Natural killer cell (primary cell): Measurements from ENCODE around the gene SLC5A10. TPM values are rescaled to one million over a fixed set of nuclear protein-coding genes. Genes with fewer than 3 reads are reported as not detected.
"Not testable (repeated sequence)": the region's sequence is repeated elsewhere in the genome, so short reads cannot be mapped to it uniquely, and the experiment has no call there.

ENCODE experiments used
- ATAC-seq, 3 donors: fragments of 150-1000 bp in 2 of 3; fragments of 200-7000 bp in 1 of 3; cut with Tn5 transposase; 1 replicate in 1 of 3; 2 replicates in 2 of 3; pipeline ENCODE4 v1.10.0; 2021; ENCODE audit warnings: mild to moderate bottlenecking in 2 of 3, moderate library complexity in 2 of 3
- DNase-seq, 2 donors: peaks; one replicate each; pipeline versions ENCODE4 v3.0.0 to v3.0.0-alpha.2; 2013 to 2021; ENCODE audit warnings: mixed read lengths in 1 of 2
- H3K27ac ChIP-seq: one replicate; pipeline ENCODE4 v1.5.1; 2013; ENCODE audit warnings: mild to moderate bottlenecking, low read length
- H3K27me3 ChIP-seq: one replicate; pipeline ENCODE4 v1.6.1; 2013; ENCODE audit warnings: low read length; ENCODE audit not compliant: control insufficient read depth, insufficient read depth
- H3K36me3 ChIP-seq: one replicate; pipeline ENCODE4 v1.6.1; 2013; ENCODE audit warnings: low read length; ENCODE audit not compliant: control insufficient read depth, insufficient read depth
- H3K4me1 ChIP-seq: one replicate; pipeline ENCODE4 v1.6.1; 2013; ENCODE audit warnings: low read length; ENCODE audit not compliant: control insufficient read depth, insufficient read depth
- H3K4me3 ChIP-seq: one replicate; pipeline ENCODE4 v1.5.1; 2013; ENCODE audit warnings: low read length
- H3K9me3 ChIP-seq: one replicate; pipeline ENCODE4 v1.6.1; 2013; ENCODE audit warnings: low read length; ENCODE audit not compliant: control insufficient read depth, insufficient read depth
- H3K27ac Mint-ChIP-seq, 2 donors: one replicate each; pipeline ENCODE4 v1.8.0; 2022; ENCODE audit warnings: mild to moderate bottlenecking in 2 of 2, mixed read lengths in 2 of 2, moderate library complexity in 1 of 2
- H3K27me3 Mint-ChIP-seq, 2 donors: one replicate each; pipeline ENCODE4 v1.8.0; 2022; ENCODE audit warnings: low read depth in 2 of 2, mixed read lengths in 2 of 2
- H3K36me3 Mint-ChIP-seq: one replicate; pipeline ENCODE4 v1.8.0; 2022; ENCODE audit warnings: mixed read lengths
- H3K4me1 Mint-ChIP-seq, 2 donors: one replicate each; pipeline ENCODE4 v1.8.0; 2022; ENCODE audit warnings: mixed read lengths in 2 of 2
- H3K4me3 Mint-ChIP-seq: one replicate; pipeline ENCODE4 v1.8.0; 2022; ENCODE audit warnings: mild to moderate bottlenecking, moderate library complexity, mixed read lengths
- H3K9me3 Mint-ChIP-seq, 2 donors: one replicate each; pipeline ENCODE4 v1.8.0; 2022; ENCODE audit warnings: mixed read lengths in 2 of 2
- WGBS: methylation state at CpG from one replicate; pipeline ENCODE4 v1.1.7; 2013; ENCODE audit warnings: missing lambda C conversion rate; ENCODE audit not compliant: insufficient coverage; 5-methylcytosine and 5-hydroxymethylcytosine counted together
- intact Hi-C: fragments of 100-400 bp; cut with micrococcal nuclease; formaldehyde crosslinking; loops from one replicate; pipeline ENCODE4 v1.14.2; 2022
- total RNA-seq, 4 donors: library from RNA; stranded (reverse); fragments of 120-200 nt in 1 of 4; gene quantifications; one replicate each; pipeline versions ENCODE4 v1.2.3 to v1.2.4, GENCODE V29; 2013 to 2022
- TF ChIP-seq, protein P1 (sequence below): fragments of 200-600 bp; IDR thresholded peaks from one replicate; pipeline ENCODE4 v1.8.0; 2022; ENCODE audit warnings: antibody characterized with exemption

SLC5A10 gene
- total RNA-seq, 3 donors from 2014 or later (not counting 1 experiment from before 2014, with no cell fraction given): 0.28 TPM; not detected in 2

DNA sequence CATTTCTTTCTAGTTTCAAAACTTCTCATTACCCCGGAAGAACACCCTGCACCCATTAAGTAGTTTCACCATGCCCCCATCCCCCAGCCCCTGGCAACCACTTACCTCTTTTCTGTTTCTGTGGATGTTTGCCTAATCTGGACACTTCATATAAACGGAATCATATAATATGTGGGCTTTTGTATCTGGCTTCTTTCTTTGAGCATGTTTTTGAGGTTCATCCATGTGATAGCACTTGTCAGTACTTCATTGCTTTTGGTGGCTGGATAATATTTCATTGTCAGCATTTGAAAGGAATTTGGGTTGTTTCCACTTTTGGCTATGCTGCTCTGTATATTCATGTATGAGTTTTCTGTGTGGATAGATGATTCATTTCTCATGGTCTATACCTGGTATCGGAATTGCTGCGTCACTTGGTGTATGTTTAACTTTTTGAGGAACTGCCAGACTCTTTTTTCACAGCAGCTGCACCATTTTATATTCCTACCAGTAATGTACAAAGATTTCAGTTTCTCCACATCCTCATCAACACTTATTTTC lies 30.0 kb upstream of the SLC5A10 start:
- Mint-ChIP-seq H3K4me3 (no peak overlapping the region), H3K27ac (peak overlapping the region in 1 of 2 donors; percentile 74), H3K4me1 (peaks cover 25 to 31% of the 10 kb centered on the region in 2 donors), H3K36me3 (no peaks in the 10 kb centered on the region), H3K27me3 (no peaks in the 10 kb centered on the region), H3K9me3 (no peaks in the 10 kb centered on the region)
- no peaks in the 10 kb centered on the region for H3K9me3 ChIP-seq
- 85% methylated on average over 4 of the region's 4 CpGs for WGBS
- H3K4me3 ChIP-seq: no peak overlapping the region
- TF ChIP-seq, protein P1, sequence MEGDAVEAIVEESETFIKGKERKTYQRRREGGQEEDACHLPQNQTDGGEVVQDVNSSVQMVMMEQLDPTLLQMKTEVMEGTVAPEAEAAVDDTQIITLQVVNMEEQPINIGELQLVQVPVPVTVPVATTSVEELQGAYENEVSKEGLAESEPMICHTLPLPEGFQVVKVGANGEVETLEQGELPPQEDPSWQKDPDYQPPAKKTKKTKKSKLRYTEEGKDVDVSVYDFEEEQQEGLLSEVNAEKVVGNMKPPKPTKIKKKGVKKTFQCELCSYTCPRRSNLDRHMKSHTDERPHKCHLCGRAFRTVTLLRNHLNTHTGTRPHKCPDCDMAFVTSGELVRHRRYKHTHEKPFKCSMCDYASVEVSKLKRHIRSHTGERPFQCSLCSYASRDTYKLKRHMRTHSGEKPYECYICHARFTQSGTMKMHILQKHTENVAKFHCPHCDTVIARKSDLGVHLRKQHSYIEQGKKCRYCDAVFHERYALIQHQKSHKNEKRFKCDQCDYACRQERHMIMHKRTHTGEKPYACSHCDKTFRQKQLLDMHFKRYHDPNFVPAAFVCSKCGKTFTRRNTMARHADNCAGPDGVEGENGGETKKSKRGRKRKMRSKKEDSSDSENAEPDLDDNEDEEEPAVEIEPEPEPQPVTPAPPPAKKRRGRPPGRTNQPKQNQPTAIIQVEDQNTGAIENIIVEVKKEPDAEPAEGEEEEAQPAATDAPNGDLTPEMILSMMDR: no peak
- DNase-seq: no peak
- H3K36me3 ChIP-seq: peaks cover 15% of the 10 kb centered on the region
- intact Hi-C loops: no loop called here
- H3K27me3 ChIP-seq: no peaks in the 10 kb centered on the region
- no peak for ATAC-seq
- H3K4me1 ChIP-seq: peaks cover 8% of the 10 kb centered on the region
- no peak overlapping the region for H3K27ac ChIP-seq

DNA sequence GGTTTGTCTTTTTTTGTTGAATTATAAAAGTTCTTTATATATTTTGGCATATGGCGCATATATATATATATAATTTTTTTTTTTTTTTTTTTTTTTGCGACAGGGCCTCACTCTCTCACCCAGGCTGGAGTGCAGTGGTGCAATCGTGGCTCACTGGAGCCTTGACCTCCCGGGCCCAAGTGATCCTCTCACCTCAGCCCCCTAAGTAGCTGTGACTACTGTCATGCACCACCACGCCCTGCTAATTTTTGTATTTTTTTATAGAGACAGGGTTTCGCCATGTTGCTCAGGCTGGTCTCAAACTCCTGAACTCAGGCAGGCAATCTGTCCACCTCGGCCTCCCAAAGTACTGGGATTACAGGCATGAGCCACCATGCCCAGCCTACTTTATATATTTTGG lies 29.4 kb upstream of the SLC5A10 start:
- H3K36me3 Mint-ChIP-seq, ATAC-seq, H3K9me3 ChIP-seq, H3K9me3 Mint-ChIP-seq, H3K27ac ChIP-seq, H3K4me3 Mint-ChIP-seq, H3K27me3 ChIP-seq, H3K4me3 ChIP-seq, H3K27me3 Mint-ChIP-seq, H3K4me1 ChIP-seq, H3K27ac Mint-ChIP-seq, DNase-seq, intact Hi-C loops: not testable (repeated sequence)
- WGBS: 90% methylated on average over 5 of the region's 7 CpGs
- peaks cover 25 to 28% of the 10 kb centered on the region in 2 donors for H3K4me1 Mint-ChIP-seq
- peaks cover 19% of the 10 kb centered on the region for H3K36me3 ChIP-seq

DNA sequence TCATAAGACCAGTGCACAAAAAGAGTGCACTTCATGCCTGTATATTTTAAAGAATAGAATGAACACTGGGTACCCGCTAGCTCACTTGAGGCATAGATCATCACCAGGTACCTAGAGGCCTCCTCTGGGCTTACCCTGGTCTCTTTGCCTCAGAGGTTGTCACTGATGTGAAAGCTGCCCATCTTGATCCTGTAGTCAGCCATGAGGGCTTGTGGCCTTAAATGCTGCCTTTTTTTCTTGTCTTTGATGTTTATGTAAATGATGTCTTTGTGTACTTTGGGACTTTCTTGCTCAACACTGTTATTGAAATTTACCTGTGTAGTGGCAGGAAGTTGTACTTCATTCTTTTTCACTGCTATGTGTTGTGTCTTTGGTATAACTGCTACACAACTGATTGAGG lies 26.8 kb upstream of the SLC5A10 start:
- no peaks in the 10 kb centered on the region for H3K27me3 Mint-ChIP-seq
- H3K4me1 ChIP-seq: peaks cover 8% of the 10 kb centered on the region
- intact Hi-C loops: no loop called here

DNA sequence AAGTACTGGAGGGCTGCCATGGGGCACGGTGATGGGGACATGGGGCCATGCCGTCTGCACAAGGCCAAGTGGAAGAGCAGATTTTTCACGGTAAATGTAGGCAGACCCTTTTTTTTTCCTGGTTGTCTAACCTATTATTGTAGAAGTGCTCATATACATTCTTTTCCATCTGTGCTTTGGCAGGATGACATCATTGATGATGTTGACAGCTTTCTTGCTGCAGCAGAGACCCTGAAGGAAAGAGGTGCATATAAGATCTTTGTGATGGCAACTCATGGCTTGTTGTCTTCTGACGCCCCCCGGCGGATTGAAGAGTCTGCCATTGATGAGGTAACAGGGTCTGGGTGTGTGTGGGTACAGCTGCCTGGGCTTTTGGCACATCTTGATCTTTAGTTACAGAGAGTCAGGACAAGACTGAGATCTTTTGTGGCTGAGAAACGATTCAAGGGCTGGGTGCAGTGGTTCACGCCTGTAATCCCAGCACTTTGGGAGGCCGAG lies 23.3 kb upstream of the SLC5A10 start:
- no peaks in the 10 kb centered on the region for H3K9me3 Mint-ChIP-seq
- Histone ChIP-seq H3K27me3 (no peaks in the 10 kb centered on the region), H3K4me1 (no peaks in the 10 kb centered on the region), H3K9me3 (no peaks in the 10 kb centered on the region), H3K4me3 (no peak overlapping the region), H3K36me3 (peaks cover 27% of the 10 kb centered on the region), H3K27ac (no peak overlapping the region)
- DNase-seq: peak in 1 of 2 donors; percentile 21
- H3K27me3 Mint-ChIP-seq: no peaks in the 10 kb centered on the region
- 90% methylated on average over 9 of the region's 9 CpGs for WGBS
- H3K4me3 Mint-ChIP-seq: no peak overlapping the region
- no peak overlapping the region for H3K27ac Mint-ChIP-seq
- peaks cover 9% of the 10 kb centered on the region for H3K36me3 Mint-ChIP-seq
- ATAC-seq: no peak
- peaks cover 11 to 12% of the 10 kb centered on the region in 2 donors for H3K4me1 Mint-ChIP-seq
- intact Hi-C loops: no loop called here
- TF ChIP-seq, protein P1: no peak

More for the DNA sequence above, 26.8 kb upstream of the SLC5A10 start:
- Mint-ChIP-seq H3K4me3 (no peak overlapping the region), H3K9me3 (no peaks in the 10 kb centered on the region), H3K36me3 (peaks cover 9% of the 10 kb centered on the region), H3K4me1 (peaks cover 17% of the 10 kb centered on the region in 2 donors), H3K27ac (no peak overlapping the region)
- TF ChIP-seq, protein P1: no peak
- no peaks in the 10 kb centered on the region for H3K27me3 ChIP-seq
- H3K9me3 ChIP-seq: no peaks in the 10 kb centered on the region
- H3K4me3 ChIP-seq: no peak overlapping the region
- peaks cover 20% of the 10 kb centered on the region for H3K36me3 ChIP-seq
- DNase-seq (peak in 1 of 2 donors; percentile 46), ATAC-seq (no peak)
- WGBS: 100% methylated on average over 1 of the region's 1 CpG
- H3K27ac ChIP-seq: no peak overlapping the region
